ENCODE data around the gene POU2AF1.

The POU2AF1 gene

DNA sequence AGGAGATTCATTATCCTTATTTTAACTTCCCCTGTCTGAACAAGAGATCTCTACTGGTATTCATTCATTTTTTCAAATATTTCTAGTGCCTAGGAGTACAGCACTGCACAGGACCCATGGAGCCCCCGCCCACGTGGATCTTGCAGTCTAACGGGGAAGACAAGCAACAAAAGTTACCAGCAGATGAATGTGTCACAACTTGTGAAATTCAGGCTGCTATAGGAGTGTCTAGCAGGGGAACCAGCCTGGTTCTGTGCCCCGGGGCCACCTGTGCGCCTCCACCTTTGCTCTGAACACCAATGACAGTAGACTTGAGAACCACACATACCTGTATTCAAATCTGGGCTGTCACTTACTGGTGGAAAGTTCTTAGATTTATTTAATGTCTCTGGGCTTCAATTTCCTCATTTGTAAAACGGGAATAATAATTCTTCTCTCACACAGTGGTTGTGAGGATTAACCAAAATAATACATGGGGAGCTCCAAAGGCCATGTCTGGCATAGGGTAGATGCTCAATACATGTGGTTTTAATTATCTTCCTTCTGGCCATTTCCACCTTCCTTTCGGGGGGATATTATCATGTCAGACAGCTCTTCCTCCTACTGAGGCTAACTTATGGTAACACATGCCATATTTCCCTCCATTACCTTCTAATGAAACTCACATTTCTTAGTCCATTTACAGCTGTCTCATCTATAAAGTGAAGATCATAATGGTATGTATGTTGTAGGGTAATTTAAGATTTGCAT, 17.8 kb downstream of the POU2AF1 start:
- no peak for DNase-seq

GRCh38 chr11:111360150-111361043, 18.7 kb downstream of the POU2AF1 start:
- DNase-seq, result no peak

DNA sequence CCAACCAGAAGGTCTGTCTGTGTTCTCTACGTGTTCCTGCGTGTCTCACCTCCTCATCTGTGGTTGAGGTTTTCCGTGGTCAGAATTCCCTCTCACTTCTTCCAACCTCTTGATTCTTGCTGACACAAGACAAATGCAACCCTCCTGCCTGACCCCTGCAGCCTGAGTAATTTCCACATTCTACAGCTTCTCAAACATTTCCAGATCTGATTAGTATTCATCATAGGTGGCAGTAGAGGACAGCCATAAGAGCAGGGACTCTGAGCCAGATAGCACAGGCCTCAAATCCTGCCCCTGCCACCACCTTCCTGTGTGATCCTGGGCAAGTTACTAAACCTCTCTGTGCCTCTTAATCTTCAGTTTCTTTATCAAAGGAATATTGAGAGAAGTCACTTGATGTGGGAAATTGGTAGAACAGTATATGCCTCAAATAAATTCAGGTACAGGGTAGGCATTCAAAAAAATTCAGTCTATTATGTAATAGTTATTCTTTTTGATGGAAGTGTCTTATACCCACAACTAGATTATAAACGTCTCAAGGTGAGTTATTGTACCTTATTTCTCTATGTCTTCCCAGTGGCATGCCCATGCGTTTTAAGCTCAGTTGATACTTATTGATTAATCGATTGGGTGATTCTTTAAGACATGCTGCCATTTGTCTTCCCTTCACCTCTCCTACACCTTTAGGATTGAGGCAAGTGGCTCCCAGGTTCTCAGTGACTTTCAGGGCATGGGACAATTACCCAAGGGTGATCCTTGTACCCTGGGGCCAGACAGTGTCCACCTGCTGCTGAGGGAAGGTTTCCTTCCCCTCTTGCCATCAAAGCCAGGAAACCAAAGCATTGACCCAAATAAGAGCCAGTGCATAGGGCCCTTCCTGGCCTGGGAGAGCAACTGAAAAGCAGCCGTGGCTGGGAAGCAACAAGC, 19.6 kb downstream of the POU2AF1 start:
- DNase-seq, result no peak

GRCh38 chr11:111358038-111359001, 20.8 kb downstream of the POU2AF1 start:
- no peak for DNase-seq

GRCh38 chr11:111357150-111358037, 21.7 kb downstream of the POU2AF1 start:
- DNase-seq, result no peak

GRCh38 chr11:111356660-111357048, 22.4 kb downstream of the POU2AF1 start:
- DNase-seq, result no peak

DNA sequence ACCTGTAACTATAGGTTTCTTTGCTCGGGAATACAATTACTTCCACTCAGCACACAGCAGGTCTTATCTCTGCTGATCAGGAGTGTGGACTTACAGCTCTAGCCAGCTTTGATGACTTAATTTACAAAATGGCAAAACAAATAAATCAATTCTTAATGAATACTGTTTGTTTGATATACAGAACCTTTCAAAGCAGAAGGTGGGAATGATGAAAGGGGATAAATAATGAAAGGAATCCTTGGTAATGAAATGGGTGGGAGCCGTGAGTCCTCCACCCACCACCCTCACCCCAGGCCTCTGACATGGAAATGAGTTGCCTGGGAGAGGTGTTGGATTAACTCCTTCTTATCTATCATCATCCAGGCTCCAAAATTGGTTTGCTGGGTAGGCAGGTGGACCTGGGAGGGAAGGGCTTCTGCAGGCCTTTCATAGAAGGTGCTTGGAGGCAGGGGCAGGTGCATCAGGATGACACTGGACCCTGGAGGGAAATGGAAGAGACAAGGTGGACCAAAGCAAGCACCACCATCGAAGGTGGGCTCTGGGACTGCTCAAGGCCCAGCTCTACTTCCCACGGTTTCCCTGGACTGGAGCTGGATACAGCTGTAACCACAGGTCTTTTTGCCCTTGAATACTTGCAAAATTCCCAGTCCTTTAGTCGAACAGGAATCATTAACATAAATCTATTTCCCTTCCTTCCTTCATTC, 23.0 kb downstream of the POU2AF1 start:
- no peak for DNase-seq

DNA sequence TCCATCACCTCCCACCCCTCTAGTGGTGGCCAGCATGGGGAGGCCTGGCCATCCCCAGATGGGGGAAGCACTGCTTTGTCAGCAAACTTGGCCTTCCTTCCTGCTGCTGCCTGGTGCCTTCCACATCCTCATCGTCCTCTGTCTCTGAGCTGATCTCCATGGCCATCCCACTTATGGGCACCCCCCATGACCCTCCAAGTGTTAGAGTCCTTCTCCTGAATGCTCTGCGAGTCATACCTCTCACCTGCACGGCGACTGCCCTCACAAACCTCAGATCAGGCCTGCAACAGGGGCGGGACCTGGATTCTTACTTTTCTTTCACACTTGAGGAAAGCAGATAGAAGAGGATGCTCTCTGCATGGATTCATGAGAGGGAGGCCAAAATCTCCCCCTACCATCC, 24.0 kb downstream of the POU2AF1 start:
- DNase-seq, result no peak

GRCh38 chr11:111354601-111354891, 24.5 kb downstream of the POU2AF1 start:
- no peak for DNase-seq

DNA sequence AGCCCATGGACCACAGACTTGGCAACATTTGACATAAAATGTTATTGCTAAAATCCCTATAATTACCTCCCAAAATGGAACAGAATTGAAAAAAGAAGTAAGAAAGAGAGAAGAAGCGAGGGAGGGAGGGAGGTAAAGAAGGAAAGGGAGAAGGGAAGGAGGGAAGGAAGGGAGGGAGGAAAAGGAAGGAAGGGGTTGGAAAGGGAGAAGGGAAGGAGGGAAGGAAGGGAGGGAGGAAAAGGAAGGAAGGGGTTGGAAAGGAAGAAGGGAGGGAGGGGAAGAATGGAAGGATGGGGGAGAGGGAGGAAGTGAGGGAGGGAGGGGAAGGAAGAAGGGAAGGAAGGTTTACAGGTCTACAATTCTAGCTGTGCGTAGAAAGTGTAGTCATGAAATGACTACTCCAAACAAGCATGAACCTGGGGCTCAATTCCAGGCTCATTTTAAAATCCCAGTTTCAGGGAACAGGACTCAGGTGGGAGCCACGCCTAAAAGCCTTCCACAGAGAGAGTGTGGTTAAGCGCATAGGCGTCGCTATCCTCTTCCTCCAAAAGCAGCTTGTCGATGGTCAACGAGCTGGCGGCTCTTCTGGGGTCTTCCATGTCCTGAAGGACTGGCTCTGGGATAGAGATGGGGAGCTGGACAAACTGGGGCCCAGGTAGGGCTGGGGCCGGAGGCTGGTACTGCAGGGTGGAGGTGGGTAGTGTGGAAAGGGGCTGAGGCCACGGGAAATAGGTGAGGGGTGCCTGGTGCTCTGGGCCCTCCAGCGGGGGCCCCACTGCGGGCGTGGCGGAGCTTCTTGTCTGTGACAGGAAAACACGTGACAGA, 25.1 kb downstream of the POU2AF1 start:
- DNase-seq, result no peak

GRCh38 chr11:111352935-111353710, 26.0 kb downstream of the POU2AF1 start:
- DNase-seq, result peak in 1 of 51 donors; percentile 6

DNA sequence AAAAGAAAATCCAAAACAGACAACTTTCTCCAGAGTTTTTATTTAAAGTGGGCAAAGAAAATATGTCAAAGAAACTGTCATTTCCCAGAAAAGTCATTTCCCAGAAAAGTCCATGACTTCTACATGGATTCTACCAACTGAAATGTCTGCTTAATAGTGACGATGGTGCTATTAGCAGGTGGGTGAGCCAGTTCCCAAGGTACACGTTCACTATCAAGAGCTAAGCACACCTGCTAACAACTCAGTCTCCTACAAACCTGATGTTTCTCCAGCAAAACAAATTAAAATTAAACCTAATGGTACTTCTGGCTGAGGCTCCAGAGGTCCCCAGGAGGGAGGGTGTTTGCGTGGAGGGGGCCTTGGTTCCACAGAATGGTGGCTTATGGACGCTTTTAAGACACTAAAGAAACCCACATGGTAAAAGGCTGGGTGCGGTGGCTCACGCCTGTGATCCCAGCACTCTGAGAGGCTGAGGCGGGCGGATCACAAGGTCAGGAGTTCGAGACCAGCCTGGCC, 26.8 kb downstream of the POU2AF1 start:
- no peak for DNase-seq

DNA sequence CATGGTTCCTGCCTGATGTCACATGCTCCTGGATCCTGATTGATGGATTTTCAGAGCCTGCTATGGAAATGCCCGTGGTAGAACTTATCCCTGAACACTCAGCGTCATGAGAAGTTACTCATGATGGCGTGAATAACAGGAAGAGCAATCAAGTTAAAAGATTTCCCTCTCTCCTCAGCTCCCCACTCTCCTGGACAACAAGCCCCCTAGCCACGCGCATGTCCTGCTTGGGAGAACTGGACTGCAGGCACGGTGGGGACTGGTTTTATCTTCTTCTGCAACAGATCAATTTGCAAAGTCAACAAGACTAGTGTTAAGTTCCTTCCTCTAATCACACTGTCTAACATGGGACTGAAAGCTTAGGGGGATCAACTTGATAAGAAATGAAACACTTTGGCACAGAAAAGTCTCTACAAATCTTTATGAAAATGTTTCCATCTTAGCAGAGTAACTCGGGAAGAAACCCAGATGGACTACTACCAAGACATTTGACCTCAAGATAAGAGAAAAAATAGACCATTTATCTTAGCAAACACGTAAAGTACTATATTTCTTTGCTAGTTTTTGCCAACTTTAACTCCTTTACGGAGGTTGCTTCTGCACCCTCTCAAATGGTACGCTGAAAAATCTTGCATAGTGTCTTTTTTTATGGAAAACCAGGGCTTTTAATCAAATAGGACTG, 27.6 kb downstream of the POU2AF1 start:
- DNase-seq, result no peak

DNA sequence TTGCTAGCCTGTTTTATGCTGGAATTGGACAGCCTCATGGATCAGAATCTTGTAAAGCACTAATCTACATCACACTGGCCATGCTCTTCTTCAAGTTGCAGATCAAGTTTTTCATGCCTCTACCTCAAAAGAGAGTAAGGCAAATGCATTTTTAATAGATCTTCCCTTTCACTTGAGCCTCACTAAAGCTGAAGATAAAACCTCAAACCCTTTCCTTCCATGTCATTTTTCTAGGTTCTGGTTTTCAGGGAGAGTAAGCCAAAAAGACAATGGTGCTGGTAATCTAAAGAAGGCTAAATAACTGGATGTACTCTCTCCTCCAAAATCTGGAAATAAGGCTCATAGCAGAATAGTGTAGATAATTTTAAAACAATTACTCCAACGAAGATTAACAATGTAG, 28.3 kb downstream of the POU2AF1 start:
- DNase-seq, result no peak

- no peak for DNase-seq
Measured at GRCh38 chr11:111349191-111349695, 29.8 kb downstream of the POU2AF1 start.

DNA sequence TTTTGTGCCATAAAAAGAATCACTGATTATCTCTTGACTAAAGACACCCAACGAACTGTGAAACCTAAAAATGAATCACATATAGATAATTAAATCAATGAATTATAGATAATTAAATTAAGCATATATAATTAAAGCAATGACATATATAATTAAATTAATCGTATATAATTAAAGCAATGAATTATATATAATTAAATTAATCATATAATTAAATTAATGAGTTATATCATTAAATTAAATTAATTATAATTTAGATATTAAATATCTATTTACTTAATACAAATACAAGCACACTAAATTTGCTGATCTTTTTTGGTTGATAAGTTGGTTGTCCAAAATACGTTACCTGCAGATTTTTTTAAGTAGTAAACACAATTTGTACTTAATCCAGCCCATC, 30.9 kb downstream of the POU2AF1 start:
- DNase-seq, result no peak
